Measurements from ENCODE around the gene TLE1.

DNA sequence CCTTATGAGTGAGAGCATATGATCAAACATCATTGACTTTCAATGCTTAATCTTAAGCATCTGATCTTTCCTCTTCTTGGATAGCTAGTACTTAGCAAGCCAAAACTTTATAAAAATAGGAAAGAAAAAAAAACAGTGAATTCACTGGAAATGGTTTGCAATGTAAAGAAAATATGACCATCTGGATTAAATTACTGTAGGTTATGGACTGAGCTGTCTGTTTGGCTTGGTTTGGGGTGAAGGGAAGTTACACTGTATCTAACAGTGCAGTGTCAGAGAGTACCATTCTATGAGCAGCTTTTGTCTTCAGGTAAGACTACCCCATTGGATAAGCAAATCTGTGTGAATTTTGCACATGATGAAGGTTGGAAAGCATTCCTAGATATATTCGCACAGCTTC is 151.4 kb downstream of the TLE1 start:
- TF ChIP-seq, protein P1, sequence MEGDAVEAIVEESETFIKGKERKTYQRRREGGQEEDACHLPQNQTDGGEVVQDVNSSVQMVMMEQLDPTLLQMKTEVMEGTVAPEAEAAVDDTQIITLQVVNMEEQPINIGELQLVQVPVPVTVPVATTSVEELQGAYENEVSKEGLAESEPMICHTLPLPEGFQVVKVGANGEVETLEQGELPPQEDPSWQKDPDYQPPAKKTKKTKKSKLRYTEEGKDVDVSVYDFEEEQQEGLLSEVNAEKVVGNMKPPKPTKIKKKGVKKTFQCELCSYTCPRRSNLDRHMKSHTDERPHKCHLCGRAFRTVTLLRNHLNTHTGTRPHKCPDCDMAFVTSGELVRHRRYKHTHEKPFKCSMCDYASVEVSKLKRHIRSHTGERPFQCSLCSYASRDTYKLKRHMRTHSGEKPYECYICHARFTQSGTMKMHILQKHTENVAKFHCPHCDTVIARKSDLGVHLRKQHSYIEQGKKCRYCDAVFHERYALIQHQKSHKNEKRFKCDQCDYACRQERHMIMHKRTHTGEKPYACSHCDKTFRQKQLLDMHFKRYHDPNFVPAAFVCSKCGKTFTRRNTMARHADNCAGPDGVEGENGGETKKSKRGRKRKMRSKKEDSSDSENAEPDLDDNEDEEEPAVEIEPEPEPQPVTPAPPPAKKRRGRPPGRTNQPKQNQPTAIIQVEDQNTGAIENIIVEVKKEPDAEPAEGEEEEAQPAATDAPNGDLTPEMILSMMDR (IDR thresholded peaks at IDR 0.05): no peak
- no peak for TF ChIP-seq POLR2A (IDR thresholded peaks at IDR 0.05)

All from gastroesophageal sphincter (tissue), 3 donors.